ENCODE data around the gene ZNF555.

The ZNF555 gene

DNA sequence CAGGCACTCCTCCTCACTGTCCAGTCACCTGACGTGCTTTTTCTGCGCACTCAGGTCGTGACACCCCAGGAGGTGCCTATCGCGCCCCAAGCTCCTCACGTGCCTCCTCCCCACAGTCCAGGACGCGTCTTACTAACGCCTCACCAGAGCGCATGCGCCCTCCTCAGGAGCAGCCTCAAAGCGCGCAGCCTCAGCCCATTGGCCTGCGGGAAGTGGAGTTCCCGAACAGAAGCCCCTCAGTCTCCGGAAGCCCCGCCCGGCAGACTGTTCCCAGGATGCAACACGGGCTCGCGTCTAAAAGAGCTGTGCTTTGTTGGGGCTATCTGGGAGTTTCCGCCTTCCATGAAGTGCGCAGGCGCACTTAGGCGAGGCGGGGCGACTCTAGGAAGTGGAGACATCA lies 17.6 kb downstream of the ZNF555 start:
- Histone ChIP-seq H3K4me1 (ENCODE audit: control insufficient read depth in 1 of 2, insufficient read depth in 1 of 2, low read depth in 1 of 2, low read length in 1 of 2) (no peaks in the 10 kb centered on the region), H3K4me3 (ENCODE audit: low read depth in 1 of 2, low read length in 1 of 2) (no peak overlapping the region), H3K9me3 (peaks cover 10% of the 10 kb centered on the region), H3K27me3 (no peaks in the 10 kb centered on the region), H3K36me3 (no peaks in the 10 kb centered on the region), H3K27ac (no peak overlapping the region)
- no peak for TF ChIP-seq CTCF (IDR thresholded peaks at IDR 0.05)

- no peak overlapping the region for H3K4me3 ChIP-seq (ENCODE audit: low read depth in 1 of 2, low read length in 1 of 2)
- H3K27ac ChIP-seq, result no peak overlapping the region
- H3K27me3 ChIP-seq, result no peaks in the 10 kb centered on the region
- no peak for TF ChIP-seq CTCF (IDR thresholded peaks at IDR 0.05)
- no peaks in the 10 kb centered on the region for H3K4me1 ChIP-seq (ENCODE audit: control insufficient read depth in 1 of 2, insufficient read depth in 1 of 2, low read depth in 1 of 2, low read length in 1 of 2)
- no peaks in the 10 kb centered on the region for H3K36me3 ChIP-seq
- H3K9me3 ChIP-seq, result no peaks in the 10 kb centered on the region
Measured at GRCh38 chr19:2863816-2864215, 22.5 kb downstream of the ZNF555 start.

- H3K27ac ChIP-seq, result no peak overlapping the region
- H3K27me3 ChIP-seq, result no peaks in the 10 kb centered on the region
- H3K4me3 ChIP-seq (ENCODE audit: low read depth in 1 of 2, low read length in 1 of 2), result no peak overlapping the region
- TF ChIP-seq CTCF (IDR thresholded peaks at IDR 0.05), result no peak
- H3K4me1 ChIP-seq (ENCODE audit: control insufficient read depth in 1 of 2, insufficient read depth in 1 of 2, low read depth in 1 of 2, low read length in 1 of 2), result no peaks in the 10 kb centered on the region
- no peaks in the 10 kb centered on the region for H3K9me3 ChIP-seq
- H3K36me3 ChIP-seq, result no peaks in the 10 kb centered on the region
Measured at GRCh38 chr19:2865334-2866100, 24.2 kb downstream of the ZNF555 start.

DNA sequence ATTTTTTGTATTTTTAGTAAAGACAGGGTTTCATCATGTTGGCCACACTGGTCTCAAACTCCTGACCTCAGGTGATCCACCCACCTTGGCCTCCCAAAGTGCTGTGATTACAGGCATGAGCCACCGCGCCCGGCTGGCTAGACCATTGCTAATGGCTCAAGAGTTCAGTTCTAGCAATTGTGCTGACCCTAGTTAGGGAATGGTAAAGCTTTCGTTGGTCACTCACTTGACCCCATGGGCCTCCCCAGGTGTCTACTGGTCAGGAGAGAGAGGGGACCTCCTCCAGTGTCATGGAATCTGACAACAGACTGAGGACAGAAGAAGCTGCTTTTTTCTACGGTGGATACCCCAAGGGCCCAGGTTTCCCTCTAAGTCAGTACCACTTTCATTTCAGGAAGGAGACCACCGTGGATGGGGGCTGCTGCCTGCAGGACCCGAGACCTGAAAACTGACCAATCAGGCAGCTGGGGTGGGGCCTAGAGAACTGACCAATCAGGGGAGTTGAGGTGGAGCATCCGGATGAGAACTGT lies 25.3 kb downstream of the ZNF555 start:
- H3K4me3 ChIP-seq (ENCODE audit: low read depth in 1 of 2, low read length in 1 of 2), result no peak overlapping the region
- TF ChIP-seq CTCF (IDR thresholded peaks at IDR 0.05), result no peak
- H3K9me3 ChIP-seq, result no peaks in the 10 kb centered on the region
- no peaks in the 10 kb centered on the region for H3K4me1 ChIP-seq (ENCODE audit: control insufficient read depth in 1 of 2, insufficient read depth in 1 of 2, low read depth in 1 of 2, low read length in 1 of 2)
- H3K36me3 ChIP-seq, result no peaks in the 10 kb centered on the region
- no peaks in the 10 kb centered on the region for H3K27me3 ChIP-seq
- no peak overlapping the region for H3K27ac ChIP-seq

DNA sequence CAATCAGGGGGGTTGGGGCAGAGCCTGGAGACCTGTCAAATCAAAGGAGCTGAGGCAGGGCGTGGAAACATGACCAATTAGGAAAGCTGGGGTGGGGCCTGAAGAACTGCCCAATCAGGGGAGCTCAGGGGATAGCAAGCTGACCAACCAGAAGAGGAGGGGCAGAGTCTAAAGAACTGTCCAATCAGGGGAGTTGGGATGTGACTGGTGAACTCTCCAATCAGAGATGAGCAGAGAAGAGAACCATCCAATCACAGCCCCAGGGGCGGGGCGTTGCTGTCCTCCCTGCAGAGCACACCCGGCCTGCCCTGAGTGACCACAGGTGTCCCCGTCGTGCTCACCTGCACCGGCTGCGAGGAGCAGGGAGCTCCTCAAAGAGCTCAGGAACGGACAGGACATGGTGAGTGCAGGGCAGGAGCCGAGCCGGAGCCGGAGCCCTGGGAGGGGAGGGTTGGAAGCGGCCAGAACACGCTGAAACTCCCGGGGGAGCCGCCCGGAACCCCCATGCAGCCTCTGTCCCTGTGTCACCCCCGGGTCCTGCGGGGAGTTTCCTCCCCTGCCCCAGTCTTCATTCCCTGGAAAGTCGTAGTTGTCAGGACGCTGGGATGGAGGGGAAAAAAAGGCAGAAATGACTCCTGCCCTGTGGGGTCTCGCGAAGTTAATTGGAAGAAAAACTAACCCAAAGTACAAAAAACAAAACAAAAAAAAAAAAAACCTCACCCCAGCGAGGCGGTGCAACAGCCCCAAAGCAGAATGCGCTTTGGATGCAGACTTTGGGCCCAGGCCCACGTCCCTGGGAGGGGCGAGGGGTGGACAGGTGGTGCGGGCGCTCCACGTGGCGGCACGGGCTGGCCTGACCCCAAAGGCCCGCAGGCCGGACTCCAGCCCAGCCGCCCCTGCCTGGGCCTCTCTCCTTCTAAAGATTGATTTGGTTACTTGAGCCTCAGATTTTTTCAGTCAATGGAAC lies 26.0 kb downstream of the ZNF555 start, which contains the start of gene ZNF556:
TSS of gene ZNF556 (plus strand) at position 311 of the 967 bp plus-strand sequence. CDS start at position 398, 87 bp downstream.
- Histone ChIP-seq H3K9me3 (no peaks in the 10 kb centered on the region), H3K27me3 (no peaks in the 10 kb centered on the region), H3K27ac (no peak within 1 kb of the TSS), H3K36me3 (no peaks in the 10 kb centered on the region), H3K4me1 (ENCODE audit: control insufficient read depth in 1 of 2, insufficient read depth in 1 of 2, low read depth in 1 of 2, low read length in 1 of 2) (no peaks in the 10 kb centered on the region), H3K4me3 (ENCODE audit: low read depth in 1 of 2, low read length in 1 of 2) (no peak within 1 kb of the TSS)
- TF ChIP-seq CTCF (IDR thresholded peaks at IDR 0.05), result no peak

Data from neutrophil (primary cell).